Measurements from ENCODE around the gene HSD17B11. TPM values are rescaled to one million over a fixed set of nuclear protein-coding genes. Genes with fewer than 3 reads are reported as not detected.

Gene HSD17B11
- total and polyA plus RNA-seq, 2 donors (not counting 1 experiment from before 2014, with no cell fraction given) = 26.5 to 62.2 TPM

DNA sequence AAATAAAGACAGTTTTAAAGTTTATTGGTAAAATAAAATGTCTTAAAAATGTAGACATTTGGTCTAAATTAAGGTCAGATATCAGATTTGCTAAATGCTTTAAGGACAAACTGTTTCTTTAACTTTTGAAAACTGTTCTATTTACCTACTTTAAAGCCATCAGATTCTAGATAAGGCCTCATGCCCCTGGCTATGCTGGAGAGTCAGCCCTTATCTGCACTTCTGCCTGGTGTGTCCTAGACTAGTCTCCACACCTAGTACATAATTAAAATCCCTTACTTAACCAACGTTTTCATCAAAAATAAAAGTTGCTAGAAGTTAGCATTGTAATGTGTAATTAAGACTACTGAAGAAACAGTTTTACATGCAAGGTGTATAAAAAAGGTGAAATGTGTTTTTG lies 25.6 kb downstream of the HSD17B11 start:
- no peak overlapping the region for H3K4me3 Mint-ChIP-seq

GRCh38 chr4:87363552-87363951 lies 27.4 kb downstream of the HSD17B11 start:
- Histone ChIP-seq H3K9me3 (ENCODE audit: control extremely low read depth in 1 of 3, control insufficient read depth in 2 of 3, insufficient read depth in 1 of 3, low read length in 2 of 3) (no peaks in the 10 kb centered on the region), H3K79me2 (ENCODE audit: control insufficient read depth, insufficient read depth, low read length) (no peaks in the 10 kb centered on the region), H3K36me3 (replicated peaks in 1 of 2; ENCODE audit: control extremely low read depth in 1 of 2, control insufficient read depth in 1 of 2, extremely low read depth in 1 of 2, insufficient read depth in 2 of 2, low read length in 1 of 2) (peaks cover 1 to 64% of the 10 kb centered on the region in 2 experiments), H3K27me3 (replicated peaks in 1 of 4; ENCODE audit: control extremely low read depth in 1 of 4, control insufficient read depth in 3 of 4, insufficient read depth in 4 of 4, low read length in 3 of 4) (no peaks in the 10 kb centered on the region), H3K27ac (ENCODE audit: low read length in 2 of 2) (no peak overlapping the region), H3K4me1 (ENCODE audit: control insufficient read depth in 2 of 2, insufficient read depth in 2 of 2, low read length in 2 of 2) (no peaks in the 10 kb centered on the region), H3K4me3 (ENCODE audit: control extremely low read depth in 1 of 5, extremely low read depth in 1 of 5, insufficient read depth in 1 of 5, low read depth in 2 of 5, low read length in 4 of 5) (no peak overlapping the region), H3K9ac (ENCODE audit: low read length) (no peak overlapping the region), H4K20me1 (ENCODE audit: control insufficient read depth, insufficient read depth, low read length, poor library complexity, severe bottlenecking) (no peaks in the 10 kb centered on the region), H3K4me2 (replicated peaks; ENCODE audit: low read depth, low read length, poor library complexity, severe bottlenecking) (no peak overlapping the region), H2AFZ (ENCODE audit: insufficient read depth, low read depth, low read length, poor library complexity, severe bottlenecking) (no peak overlapping the region)
- Mint-ChIP-seq H3K27me3 (no peaks in the 10 kb centered on the region), H3K4me1 (no peaks in the 10 kb centered on the region), H3K27ac (no peak overlapping the region), H3K4me3 (no peak overlapping the region), H3K9me3 (ENCODE audit: insufficient read depth) (no peaks in the 10 kb centered on the region)
- no peak for TF ChIP-seq EZH2 (IDR thresholded peaks at IDR 0.05; ENCODE audit: borderline replicate concordance, insufficient read depth, low read depth, low read length, poor library complexity, severe bottlenecking)
- TF ChIP-seq, protein P1, sequence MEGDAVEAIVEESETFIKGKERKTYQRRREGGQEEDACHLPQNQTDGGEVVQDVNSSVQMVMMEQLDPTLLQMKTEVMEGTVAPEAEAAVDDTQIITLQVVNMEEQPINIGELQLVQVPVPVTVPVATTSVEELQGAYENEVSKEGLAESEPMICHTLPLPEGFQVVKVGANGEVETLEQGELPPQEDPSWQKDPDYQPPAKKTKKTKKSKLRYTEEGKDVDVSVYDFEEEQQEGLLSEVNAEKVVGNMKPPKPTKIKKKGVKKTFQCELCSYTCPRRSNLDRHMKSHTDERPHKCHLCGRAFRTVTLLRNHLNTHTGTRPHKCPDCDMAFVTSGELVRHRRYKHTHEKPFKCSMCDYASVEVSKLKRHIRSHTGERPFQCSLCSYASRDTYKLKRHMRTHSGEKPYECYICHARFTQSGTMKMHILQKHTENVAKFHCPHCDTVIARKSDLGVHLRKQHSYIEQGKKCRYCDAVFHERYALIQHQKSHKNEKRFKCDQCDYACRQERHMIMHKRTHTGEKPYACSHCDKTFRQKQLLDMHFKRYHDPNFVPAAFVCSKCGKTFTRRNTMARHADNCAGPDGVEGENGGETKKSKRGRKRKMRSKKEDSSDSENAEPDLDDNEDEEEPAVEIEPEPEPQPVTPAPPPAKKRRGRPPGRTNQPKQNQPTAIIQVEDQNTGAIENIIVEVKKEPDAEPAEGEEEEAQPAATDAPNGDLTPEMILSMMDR (IDR thresholded peaks at IDR 0.05) = no peak
- ChIA-PET CTCF (interaction anchor here (1.0 to 1.8 kb wide), 4 partner anchors 12 to 105 kb away, joined by 3 to 8 read pairs (median 4); no protein-coding TSS in a partner anchor), POLR2A (interaction anchor here (0.7 kb wide), 1 partner anchor 108 kb away, joined by 6 read pairs; no protein-coding TSS in a partner anchor)
- ATAC-seq (ENCODE audit: low read depth) (no peak), DNase-seq (no peak)
- WGBS (ENCODE audit: insufficient coverage) = 100% methylated on average over 1 of the region's 2 CpGs
- intact Hi-C loops (cut with micrococcal nuclease) = no loop called here

More for the DNA sequence above, 25.6 kb downstream of the HSD17B11 start:
- intact Hi-C loops (cut with micrococcal nuclease) = no loop called here
- Histone ChIP-seq H3K4me1 (ENCODE audit: control insufficient read depth in 2 of 2, insufficient read depth in 2 of 2, low read length in 2 of 2) (no peaks in the 10 kb centered on the region), H3K4me2 (replicated peaks; ENCODE audit: low read depth, low read length, poor library complexity, severe bottlenecking) (no peak overlapping the region), H4K20me1 (ENCODE audit: control insufficient read depth, insufficient read depth, low read length, poor library complexity, severe bottlenecking) (no peaks in the 10 kb centered on the region), H3K9ac (ENCODE audit: low read length) (no peak overlapping the region), H3K27ac (ENCODE audit: low read length in 2 of 2) (no peak overlapping the region), H3K4me3 (ENCODE audit: control extremely low read depth in 1 of 5, extremely low read depth in 1 of 5, insufficient read depth in 1 of 5, low read depth in 2 of 5, low read length in 4 of 5) (no peak overlapping the region), H3K9me3 (ENCODE audit: control extremely low read depth in 1 of 3, control insufficient read depth in 2 of 3, insufficient read depth in 1 of 3, low read length in 2 of 3) (no peaks in the 10 kb centered on the region), H2AFZ (ENCODE audit: insufficient read depth, low read depth, low read length, poor library complexity, severe bottlenecking) (no peak overlapping the region), H3K27me3 (replicated peaks in 1 of 4; ENCODE audit: control extremely low read depth in 1 of 4, control insufficient read depth in 3 of 4, insufficient read depth in 4 of 4, low read length in 3 of 4) (no peaks in the 10 kb centered on the region), H3K79me2 (ENCODE audit: control insufficient read depth, insufficient read depth, low read length) (no peaks in the 10 kb centered on the region), H3K36me3 (replicated peaks in 1 of 2; ENCODE audit: control extremely low read depth in 1 of 2, control insufficient read depth in 1 of 2, extremely low read depth in 1 of 2, insufficient read depth in 2 of 2, low read length in 1 of 2) (peaks cover 5 to 65% of the 10 kb centered on the region in 2 experiments)
- no peaks in the 10 kb centered on the region for H3K27me3 Mint-ChIP-seq
- no peak for TF ChIP-seq EZH2 (IDR thresholded peaks at IDR 0.05; ENCODE audit: borderline replicate concordance, insufficient read depth, low read depth, low read length, poor library complexity, severe bottlenecking)
- TF ChIP-seq, protein P1 (IDR thresholded peaks at IDR 0.05) = no peak
- no peaks in the 10 kb centered on the region for H3K9me3 Mint-ChIP-seq (ENCODE audit: insufficient read depth)
- no peak for ATAC-seq (ENCODE audit: low read depth)
- no peak for DNase-seq
- no CpG with 5 or more reads among the region's 1 CpG for WGBS (ENCODE audit: insufficient coverage)
- POLR2A ChIA-PET = no interaction called here
- H3K4me1 Mint-ChIP-seq = peaks cover 2% of the 10 kb centered on the region
- no peak overlapping the region for H3K27ac Mint-ChIP-seq
- CTCF ChIA-PET = no interaction called here
